ENCODE measurements around the gene MYO1H. TPM values are rescaled to one million over a fixed set of nuclear protein-coding genes. Genes with fewer than 3 reads are reported as not detected.

MYO1H gene
- total RNA-seq, 4 donors from 2014 or later, result not detected

GRCh38 chr12:109302770-109303169, 44.9 kb upstream of the MYO1H start:
- Histone ChIP-seq H3K36me3 (no peaks in the 10 kb centered on the region), H3K4me3 (no peak overlapping the region), H3K27ac (no peak overlapping the region), H3K4me1 (no peaks in the 10 kb centered on the region), H3K27me3 (peaks cover 7 to 18% (median 9%) of the 10 kb centered on the region in 3 donors), H3K9me3 (no peaks in the 10 kb centered on the region)
- intact Hi-C loops (cut with DNase I; ENCODE audit: low total_unique reads), result no loop called here
- in situ Hi-C loops (cut with MboI; ENCODE audit: low sequenced_read_pairs in 4 of 4), result no loop called here
- TF ChIP-seq POLR2A (IDR thresholded peaks at IDR 0.05) (no peak), CTCF (IDR thresholded peaks at IDR 0.05 in 4 of 5, conservative IDR thresholded peaks at IDR 0.05 in 1 of 5) (no peak)
- ATAC-seq, result no peak
- DNase-seq, result no peak

- ATAC-seq (no peak), DNase-seq (no peak)
- H3K27ac ChIP-seq, result no peak overlapping the region
- no peak overlapping the region for H3K4me3 ChIP-seq
- in situ Hi-C loops (cut with MboI; ENCODE audit: low sequenced_read_pairs in 4 of 4), result no loop called here
- H3K9me3 ChIP-seq, result no peaks in the 10 kb centered on the region
- H3K4me1 ChIP-seq, result peaks cover 7 to 10% of the 10 kb centered on the region in 2 donors
- TF ChIP-seq POLR2A (IDR thresholded peaks at IDR 0.05), result no peak
- no peak for TF ChIP-seq CTCF (IDR thresholded peaks at IDR 0.05 in 4 of 5, conservative IDR thresholded peaks at IDR 0.05 in 1 of 5)
- no peaks in the 10 kb centered on the region for H3K36me3 ChIP-seq
- intact Hi-C loops (cut with DNase I; ENCODE audit: low total_unique reads), result no loop called here
- H3K27me3 ChIP-seq, result peaks cover 13 to 35% (median 19%) of the 10 kb centered on the region in 3 donors
Observed at GRCh38 chr12:109304485-109304884, 43.2 kb upstream of the MYO1H start.

GRCh38 chr12:109305547-109305946, 42.2 kb upstream of the MYO1H start:
- intact Hi-C loops (cut with DNase I; ENCODE audit: low total_unique reads), result no loop called here
- no peak for TF ChIP-seq POLR2A (IDR thresholded peaks at IDR 0.05)
- no peak for TF ChIP-seq CTCF (IDR thresholded peaks at IDR 0.05 in 4 of 5, conservative IDR thresholded peaks at IDR 0.05 in 1 of 5)
- Histone ChIP-seq H3K27me3 (peaks cover 20 to 42% (median 25%) of the 10 kb centered on the region in 3 donors), H3K4me1 (peaks cover 8 to 10% of the 10 kb centered on the region in 2 donors), H3K9me3 (no peaks in the 10 kb centered on the region), H3K4me3 (no peak overlapping the region), H3K27ac (no peak overlapping the region), H3K36me3 (no peaks in the 10 kb centered on the region)
- in situ Hi-C loops (cut with MboI; ENCODE audit: low sequenced_read_pairs in 4 of 4), result no loop called here
- no peak for DNase-seq
- no peak for ATAC-seq

- Histone ChIP-seq H3K27me3 (peaks cover 29 to 54% (median 32%) of the 10 kb centered on the region in 3 donors), H3K27ac (no peak overlapping the region), H3K4me1 (peaks cover 8 to 10% of the 10 kb centered on the region in 2 donors), H3K36me3 (no peaks in the 10 kb centered on the region), H3K4me3 (no peak overlapping the region), H3K9me3 (no peaks in the 10 kb centered on the region)
- ATAC-seq, result no peak
- TF ChIP-seq POLR2A (IDR thresholded peaks at IDR 0.05) (no peak), CTCF (IDR thresholded peaks at IDR 0.05 in 4 of 5, conservative IDR thresholded peaks at IDR 0.05 in 1 of 5) (no peak)
- in situ Hi-C loops (cut with MboI; ENCODE audit: low sequenced_read_pairs in 4 of 4), result no loop called here
- intact Hi-C loops (cut with DNase I; ENCODE audit: low total_unique reads), result no loop called here
- DNase-seq, result no peak
Observed at GRCh38 chr12:109307051-109307450, 40.6 kb upstream of the MYO1H start.

Data from gastrocnemius medialis (tissue), 4 donors.